ENCODE measurements around the gene LRP2.

The LRP2 gene

GRCh38 chr2:169294001-169294675 is 68.2 kb downstream of the LRP2 start:
- Histone ChIP-seq H2AFZ (ENCODE audit: low read depth, low read length) (no peak overlapping the region), H2BK5ac (ENCODE audit: low read depth, low read length, poor library complexity, severe bottlenecking) (no peak overlapping the region), H3K9ac (ENCODE audit: low read length) (no peak overlapping the region), H2BK15ac (ENCODE audit: low read depth, poor library complexity, severe bottlenecking) (no peak overlapping the region), H3K9me3 (ENCODE audit: control insufficient read depth, low read length) (no peaks in the 10 kb centered on the region), H3K27me3 (ENCODE audit: control insufficient read depth in 1 of 2, insufficient read depth in 1 of 2, low read length in 2 of 2) (peaks cover 0 to 4% of the 10 kb centered on the region in 2 experiments), H4K8ac (ENCODE audit: low read length) (no peak overlapping the region), H2BK12ac (ENCODE audit: low read length in 2 of 2) (no peak overlapping the region), H2BK120ac (ENCODE audit: low read depth, low read length) (no peak overlapping the region), H3K14ac (ENCODE audit: low read length in 2 of 2) (no peak overlapping the region), H3K4ac (ENCODE audit: low read depth in 1 of 2, low read length in 2 of 2) (no peak overlapping the region), H3K18ac (ENCODE audit: low read depth in 1 of 2, low read length in 2 of 2) (no peak overlapping the region), H3K23ac (ENCODE audit: low read length in 2 of 2) (no peak overlapping the region), H3K4me1 (ENCODE audit: control insufficient read depth, insufficient read depth, low read depth, low read length) (no peaks in the 10 kb centered on the region), H3K79me1 (replicated peaks; ENCODE audit: low read length, poor library complexity, severe bottlenecking) (no peaks in the 10 kb centered on the region), H3K4me2 (ENCODE audit: low read length, poor library complexity, severe bottlenecking) (no peak overlapping the region), H3K4me3 (ENCODE audit: insufficient read depth in 1 of 2, low read depth in 1 of 2, low read length in 2 of 2) (no peak overlapping the region), H4K91ac (ENCODE audit: low read length) (no peak overlapping the region), H3K27ac (ENCODE audit: low read length, poor library complexity, severe bottlenecking) (no peak overlapping the region), H3K36me3 (ENCODE audit: control insufficient read depth in 1 of 2, insufficient read depth in 2 of 2, low read depth in 1 of 2, low read length in 2 of 2) (no peaks in the 10 kb centered on the region), H2AK5ac (ENCODE audit: low read length, severe bottlenecking) (no peak overlapping the region)
- DNase-seq: no peak
- 78% methylated on average over 8 of the region's 9 CpGs for WGBS

DNA sequence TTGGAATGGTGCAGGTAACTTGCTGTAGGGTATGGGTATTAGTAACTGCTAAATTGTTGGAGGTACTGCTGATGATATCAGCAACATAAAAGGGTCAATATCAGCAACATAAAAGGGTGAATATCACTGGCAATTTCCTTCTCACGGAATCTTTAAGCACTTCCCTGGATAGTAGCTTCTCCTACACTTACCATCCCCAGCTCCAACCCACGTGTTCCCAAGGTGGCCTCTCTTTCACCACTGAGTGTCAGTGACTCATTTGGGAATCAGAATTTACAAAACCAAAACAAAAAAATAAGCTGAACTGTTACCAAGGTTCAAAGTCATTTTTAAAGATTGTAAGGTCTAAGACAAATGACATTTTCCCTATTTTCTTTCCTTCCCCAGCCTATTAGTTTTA is 70.8 kb downstream of the LRP2 start:
- Histone ChIP-seq H2AFZ (ENCODE audit: low read depth, low read length) (no peak overlapping the region), H3K4me3 (ENCODE audit: insufficient read depth in 1 of 2, low read depth in 1 of 2, low read length in 2 of 2) (no peak overlapping the region), H3K36me3 (ENCODE audit: control insufficient read depth in 1 of 2, insufficient read depth in 2 of 2, low read depth in 1 of 2, low read length in 2 of 2) (no peaks in the 10 kb centered on the region), H3K4me1 (ENCODE audit: control insufficient read depth, insufficient read depth, low read depth, low read length) (no peaks in the 10 kb centered on the region), H2BK15ac (ENCODE audit: low read depth, poor library complexity, severe bottlenecking) (no peak overlapping the region), H2BK120ac (ENCODE audit: low read depth, low read length) (no peak overlapping the region), H3K23ac (ENCODE audit: low read length in 2 of 2) (no peak overlapping the region), H3K27me3 (ENCODE audit: control insufficient read depth in 1 of 2, insufficient read depth in 1 of 2, low read length in 2 of 2) (peaks cover 0 to 4% of the 10 kb centered on the region in 2 experiments), H2AK5ac (ENCODE audit: low read length, severe bottlenecking) (no peak overlapping the region), H2BK5ac (ENCODE audit: low read depth, low read length, poor library complexity, severe bottlenecking) (no peak overlapping the region), H3K4ac (ENCODE audit: low read depth in 1 of 2, low read length in 2 of 2) (no peak overlapping the region), H3K4me2 (ENCODE audit: low read length, poor library complexity, severe bottlenecking) (no peak overlapping the region), H4K8ac (ENCODE audit: low read length) (no peak overlapping the region), H3K14ac (ENCODE audit: low read length in 2 of 2) (no peak overlapping the region), H3K18ac (ENCODE audit: low read depth in 1 of 2, low read length in 2 of 2) (no peak overlapping the region), H4K91ac (ENCODE audit: low read length) (no peak overlapping the region), H3K9ac (ENCODE audit: low read length) (no peak overlapping the region), H3K79me1 (replicated peaks; ENCODE audit: low read length, poor library complexity, severe bottlenecking) (no peaks in the 10 kb centered on the region), H2BK12ac (ENCODE audit: low read length in 2 of 2) (no peak overlapping the region), H3K9me3 (ENCODE audit: control insufficient read depth, low read length) (no peaks in the 10 kb centered on the region), H3K27ac (ENCODE audit: low read length, poor library complexity, severe bottlenecking) (no peak overlapping the region)
- no peak for DNase-seq
- WGBS: 16% methylated on average over 2 of the region's 2 CpGs

GRCh38 chr2:169290433-169290832 is 71.9 kb downstream of the LRP2 start:
- Histone ChIP-seq H3K27me3 (ENCODE audit: control insufficient read depth in 1 of 2, insufficient read depth in 1 of 2, low read length in 2 of 2) (peaks cover 0 to 3% of the 10 kb centered on the region in 2 experiments), H3K9me3 (ENCODE audit: control insufficient read depth, low read length) (no peaks in the 10 kb centered on the region), H3K4me2 (ENCODE audit: low read length, poor library complexity, severe bottlenecking) (no peak overlapping the region), H4K91ac (ENCODE audit: low read length) (no peak overlapping the region), H3K4ac (ENCODE audit: low read depth in 1 of 2, low read length in 2 of 2) (no peak overlapping the region), H3K4me1 (ENCODE audit: control insufficient read depth, insufficient read depth, low read depth, low read length) (no peaks in the 10 kb centered on the region), H3K23ac (ENCODE audit: low read length in 2 of 2) (no peak overlapping the region), H2BK12ac (ENCODE audit: low read length in 2 of 2) (no peak overlapping the region), H4K8ac (ENCODE audit: low read length) (no peak overlapping the region), H3K79me1 (replicated peaks; ENCODE audit: low read length, poor library complexity, severe bottlenecking) (no peaks in the 10 kb centered on the region), H3K4me3 (ENCODE audit: insufficient read depth in 1 of 2, low read depth in 1 of 2, low read length in 2 of 2) (no peak overlapping the region), H2BK15ac (ENCODE audit: low read depth, poor library complexity, severe bottlenecking) (no peak overlapping the region), H2BK120ac (ENCODE audit: low read depth, low read length) (no peak overlapping the region), H3K27ac (ENCODE audit: low read length, poor library complexity, severe bottlenecking) (no peak overlapping the region), H3K36me3 (ENCODE audit: control insufficient read depth in 1 of 2, insufficient read depth in 2 of 2, low read depth in 1 of 2, low read length in 2 of 2) (no peaks in the 10 kb centered on the region), H3K9ac (ENCODE audit: low read length) (no peak overlapping the region), H3K14ac (ENCODE audit: low read length in 2 of 2) (no peak overlapping the region), H2AFZ (ENCODE audit: low read depth, low read length) (no peak overlapping the region), H3K18ac (ENCODE audit: low read depth in 1 of 2, low read length in 2 of 2) (no peak overlapping the region), H2BK5ac (ENCODE audit: low read depth, low read length, poor library complexity, severe bottlenecking) (no peak overlapping the region), H2AK5ac (ENCODE audit: low read length, severe bottlenecking) (no peak overlapping the region)
- 52% methylated on average over 3 of the region's 3 CpGs for WGBS
- DNase-seq: no peak

DNA sequence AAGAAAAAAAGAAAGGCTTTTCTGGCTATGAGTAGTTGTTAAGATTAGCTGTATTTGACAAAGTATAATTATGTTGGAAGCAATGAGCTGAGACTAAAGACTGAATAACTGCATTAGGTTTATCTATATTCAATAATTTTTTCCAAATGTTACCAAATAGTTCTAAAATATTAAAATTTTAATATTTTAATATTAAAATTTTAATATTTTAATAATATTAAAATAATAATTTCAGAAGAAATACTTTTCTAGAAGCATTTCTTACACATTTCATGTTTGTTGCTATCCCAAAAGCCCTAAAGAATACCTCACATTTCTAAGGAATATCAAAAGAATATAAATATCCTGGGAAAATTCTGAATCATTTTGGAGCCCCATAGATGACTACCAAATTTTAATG is 74.7 kb downstream of the LRP2 start:
- no peak overlapping the region for H2BK120ac ChIP-seq (ENCODE audit: low read depth, low read length)
- no peak overlapping the region for H3K14ac ChIP-seq (ENCODE audit: low read length in 2 of 2)
- no peaks in the 10 kb centered on the region for H3K9me3 ChIP-seq (ENCODE audit: control insufficient read depth, low read length)
- H3K18ac ChIP-seq (ENCODE audit: low read depth in 1 of 2, low read length in 2 of 2): no peak overlapping the region
- H3K4me1 ChIP-seq (ENCODE audit: control insufficient read depth, insufficient read depth, low read depth, low read length): no peaks in the 10 kb centered on the region
- no peak for DNase-seq
- H3K4ac ChIP-seq (ENCODE audit: low read depth in 1 of 2, low read length in 2 of 2): no peak overlapping the region
- no peak overlapping the region for H3K9ac ChIP-seq (ENCODE audit: low read length)
- no peak overlapping the region for H4K8ac ChIP-seq (ENCODE audit: low read length)
- no peak overlapping the region for H2BK15ac ChIP-seq (ENCODE audit: low read depth, poor library complexity, severe bottlenecking)
- no peak overlapping the region for H3K4me2 ChIP-seq (ENCODE audit: low read length, poor library complexity, severe bottlenecking)
- H3K27me3 ChIP-seq (ENCODE audit: control insufficient read depth in 1 of 2, insufficient read depth in 1 of 2, low read length in 2 of 2): no peaks in the 10 kb centered on the region
- H3K36me3 ChIP-seq (ENCODE audit: control insufficient read depth in 1 of 2, insufficient read depth in 2 of 2, low read depth in 1 of 2, low read length in 2 of 2): no peaks in the 10 kb centered on the region
- H2AK5ac ChIP-seq (ENCODE audit: low read length, severe bottlenecking): no peak overlapping the region
- H4K91ac ChIP-seq (ENCODE audit: low read length): no peak overlapping the region
- H2BK5ac ChIP-seq (ENCODE audit: low read depth, low read length, poor library complexity, severe bottlenecking): no peak overlapping the region
- no peak overlapping the region for H3K23ac ChIP-seq (ENCODE audit: low read length in 2 of 2)
- H2BK12ac ChIP-seq (ENCODE audit: low read length in 2 of 2): no peak overlapping the region
- no peak overlapping the region for H3K27ac ChIP-seq (ENCODE audit: low read length, poor library complexity, severe bottlenecking)
- H2AFZ ChIP-seq (ENCODE audit: low read depth, low read length): no peak overlapping the region
- H3K4me3 ChIP-seq (ENCODE audit: insufficient read depth in 1 of 2, low read depth in 1 of 2, low read length in 2 of 2): no peak overlapping the region
- H3K79me1 ChIP-seq (replicated peaks; ENCODE audit: low read length, poor library complexity, severe bottlenecking): no peaks in the 10 kb centered on the region
